OCI-LY1 (cell line): ENCODE data around the gene APPBP2.

Experiments used
- H2AFZ ChIP-seq: fragments of 200-600 bp; sonication (generic), shearing (Covaris generic); 2 replicates; pipeline ENCODE4 v1.6.0; 2014; ENCODE audit warnings: antibody characterized with exemption, mild to moderate bottlenecking, low read length
- H3F3A ChIP-seq: fragments of 200-600 bp; sonication (generic), shearing (Covaris generic); 2 replicates; pipeline ENCODE4 v1.6.0; 2014; ENCODE audit warnings: mild to moderate bottlenecking, antibody characterized with exemption, low read length, moderate library complexity; ENCODE audit not compliant: insufficient read depth
- H3K27ac ChIP-seq: fragments of 200-600 bp; sonication (generic); 2 replicates; pipeline ENCODE4 v1.5.1; 2014; ENCODE audit warnings: low read length, mixed run types, mild to moderate bottlenecking, low read depth; ENCODE audit not compliant: poor library complexity, severe bottlenecking
- H3K27me3 ChIP-seq: fragments of 200-600 bp; sonication (generic); 2 replicates; pipeline ENCODE4 v1.6.0; 2014; ENCODE audit warnings: antibody characterized with exemption, mild to moderate bottlenecking, low read length, moderate library complexity; ENCODE audit not compliant: insufficient read depth
- H3K36me3 ChIP-seq: fragments of 200-600 bp; sonication (generic); 2 replicates; pipeline ENCODE4 v1.6.1; 2014; ENCODE audit warnings: mild to moderate bottlenecking, antibody characterized with exemption, low read length, moderate library complexity, mixed read lengths; ENCODE audit not compliant: insufficient read depth
- H3K4me1 ChIP-seq: fragments of 200-600 bp; sonication (generic); 2 replicates; pipeline ENCODE4 v1.5.1; 2014; ENCODE audit warnings: mild to moderate bottlenecking, low read length, moderate library complexity; ENCODE audit not compliant: insufficient read depth, severe bottlenecking
- H3K4me2 ChIP-seq: fragments of 200-600 bp; sonication (generic), shearing (Covaris generic); 2 replicates; pipeline ENCODE4 v1.6.1; 2014; ENCODE audit warnings: low read length
- H3K4me3 ChIP-seq: fragments of 200-600 bp; sonication (generic); 2 replicates; pipeline ENCODE4 v1.5.1; 2014; ENCODE audit warnings: low read length, low read depth, mild to moderate bottlenecking, mixed read lengths; ENCODE audit not compliant: poor library complexity, severe bottlenecking
- H3K79me2 ChIP-seq: fragments of 200-600 bp; shearing (Covaris generic); 2 replicates; pipeline ENCODE4 v1.6.1; 2016; ENCODE audit warnings: mixed run types, low read length, mixed read lengths; ENCODE audit not compliant: insufficient read depth
- H3K9ac ChIP-seq: fragments of 200-600 bp; sonication (generic), shearing (Covaris generic); 2 replicates; pipeline ENCODE4 v1.6.1; 2014; ENCODE audit warnings: mild to moderate bottlenecking, low read length, mixed read lengths
- H3K9me2 ChIP-seq: fragments of 200-600 bp; sonication (generic), shearing (Covaris generic); 2 replicates; pipeline ENCODE4 v1.6.1; 2014; ENCODE audit warnings: low read depth, mild to moderate bottlenecking, low read length, mixed read lengths
- H3K9me3 ChIP-seq: fragments of 200-600 bp; shearing (Covaris generic); 2 replicates; pipeline ENCODE4 v1.6.1; 2014; ENCODE audit warnings: low read length, mixed read lengths
- H4K20me1 ChIP-seq: fragments of 200-600 bp; sonication (generic), shearing (Covaris generic); 2 replicates; pipeline ENCODE4 v1.6.0; 2016; ENCODE audit warnings: mild to moderate bottlenecking, low read length; ENCODE audit not compliant: insufficient read depth
- CTCF ChIP-seq: fragments of 200-600 bp; sonication (generic), shearing (Covaris generic); IDR thresholded peaks from 2 replicates; pipeline ENCODE4 v1.5.1; 2017; ENCODE audit warnings: mild to moderate bottlenecking, antibody characterized with exemption, low read length, moderate library complexity, mixed read lengths
- EZH2 ChIP-seq: fragments of 200-600 bp; sonication (generic), shearing (Covaris generic); IDR thresholded peaks from 2 replicates; pipeline ENCODE4 v1.8.0; 2017; ENCODE audit warnings: borderline replicate concordance, mixed run types, mild to moderate bottlenecking, antibody characterized with exemption, low read length, moderate library complexity, mixed read lengths

APPBP2 gene

GRCh38 chr17:60559995-60560859, 34.2 kb upstream of the APPBP2 start:
- Histone ChIP-seq H3K9me3 (peaks cover 18% of the 10 kb centered on the region), H3K79me2 (no peaks in the 10 kb centered on the region), H4K20me1 (no peaks in the 10 kb centered on the region), H3K9ac (no peak overlapping the region), H3K9me2 (no peaks in the 10 kb centered on the region), H3K27me3 (no peaks in the 10 kb centered on the region), H3K4me1 (no peaks in the 10 kb centered on the region), H3K36me3 (no peaks in the 10 kb centered on the region), H3K4me2 (no peak overlapping the region), H3K4me3 (no peak overlapping the region), H3K27ac (no peak overlapping the region), H3F3A (no peaks in the 10 kb centered on the region), H2AFZ (no peak overlapping the region)
- TF ChIP-seq CTCF, result no peak
- TF ChIP-seq EZH2, result no peak

GRCh38 chr17:60559659-60559994, 33.6 kb upstream of the APPBP2 start:
- Histone ChIP-seq H3K9me3 (peaks cover 18% of the 10 kb centered on the region), H3K27ac (no peak overlapping the region), H4K20me1 (no peaks in the 10 kb centered on the region), H3K36me3 (no peaks in the 10 kb centered on the region), H3K4me2 (no peak overlapping the region), H3K9me2 (no peaks in the 10 kb centered on the region), H3K4me1 (no peaks in the 10 kb centered on the region), H3F3A (no peaks in the 10 kb centered on the region), H2AFZ (no peak overlapping the region), H3K79me2 (no peaks in the 10 kb centered on the region), H3K9ac (no peak overlapping the region), H3K27me3 (no peaks in the 10 kb centered on the region), H3K4me3 (no peak overlapping the region)
- no peak for TF ChIP-seq EZH2
- no peak for TF ChIP-seq CTCF

GRCh38 chr17:60557805-60558204, 31.8 kb upstream of the APPBP2 start:
- H3F3A ChIP-seq, result no peaks in the 10 kb centered on the region
- H3K4me1 ChIP-seq, result no peaks in the 10 kb centered on the region
- no peaks in the 10 kb centered on the region for H3K79me2 ChIP-seq
- H3K27ac ChIP-seq, result no peak overlapping the region
- no peaks in the 10 kb centered on the region for H3K9me2 ChIP-seq
- H3K9ac ChIP-seq, result no peak overlapping the region
- H4K20me1 ChIP-seq, result no peaks in the 10 kb centered on the region
- H3K4me3 ChIP-seq, result no peak overlapping the region
- peaks cover 18% of the 10 kb centered on the region for H3K9me3 ChIP-seq
- no peaks in the 10 kb centered on the region for H3K36me3 ChIP-seq
- H3K4me2 ChIP-seq, result no peak overlapping the region
- no peak overlapping the region for H2AFZ ChIP-seq
- no peaks in the 10 kb centered on the region for H3K27me3 ChIP-seq
- TF ChIP-seq EZH2 (no peak), CTCF (no peak)
